Heart left ventricle (tissue), 13 donors: ENCODE results near the gene GRIN2A.

Experiments used
- POLR2A ChIP-seq, 2 donors: fragments of 450-650 bp; IDR thresholded peaks; one replicate each; pipeline ENCODE4 v1.6.1; 2017; ENCODE audit warnings: antibody characterized with exemption in 2 of 2, mild to moderate bottlenecking in 2 of 2, moderate library complexity in 2 of 2
- TF ChIP-seq, protein P1 (sequence below), 12 donors: fragments of 200-600 bp; sonication (generic) in 4 of 12; IDR thresholded peaks; one replicate each; pipeline versions ENCODE4 v1.5.0 to v1.8.0; 2018 to 2022; ENCODE audit warnings: antibody characterized with exemption in 12 of 12, mild to moderate bottlenecking in 5 of 12
- donor health status: ischemic (EF 13 %, LVEDD 7.1; RV severe dilation, severe dysfunction).
- donor health status: DM: no; HTN: yes; CAD: no.
- donor health status: DM: no; HTN: no; CAD: no.
- donor health status: ischemic (EF 25% LVEDD 6.9; RV normal size, moderate dysfunction).
- donor health status: ischemic (EF 25% LVEDD 5.7; RV mildly dilated, moderate dysfunction).
- donor health status: ischemic (EF 35%, LVEDD 5.7; RV mildly dilated, moderate dysfunction).
- donor health status: nonischemic (EF 11% LVEDD 7.7; RV severe dilation, severe dysfunction).
- donor health status: DM: yes; HTN: yes; CAD: no.
- donor health status: PGD.
- donor health status: ischemic (EF 29% LVEDD 5.4; RV normal size, mild dysfunction).
- donor health status: nonischemic (EF 23%, LVEDD 6.1; RV moderate dilation, normal function).

DNA sequence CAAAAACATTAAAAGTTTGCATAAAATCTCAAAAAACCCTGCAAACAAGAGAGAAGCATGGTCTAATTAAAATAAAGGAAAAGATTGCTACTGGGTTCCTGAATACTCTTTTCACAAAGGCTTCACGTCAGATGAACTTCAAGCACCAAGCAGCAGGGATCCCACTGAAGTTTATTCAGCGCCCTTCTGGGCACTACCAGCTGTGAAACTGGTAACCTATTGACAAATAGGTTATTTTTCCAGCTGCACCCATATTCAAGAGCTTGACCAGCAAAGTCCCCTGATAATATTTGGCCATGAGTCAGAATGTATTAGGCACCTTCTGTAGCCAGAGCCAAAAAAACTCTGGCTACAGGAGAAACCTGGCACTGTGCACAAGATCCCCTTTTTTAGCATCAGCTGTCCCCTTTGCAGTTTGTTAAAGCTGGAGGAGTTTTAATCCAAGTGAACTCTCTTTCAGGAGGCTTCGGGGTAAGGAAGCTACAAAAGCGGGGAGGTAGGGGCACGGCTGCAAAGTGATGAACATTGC, 60.3 kb downstream of the GRIN2A start:
- TF ChIP-seq, protein P1, sequence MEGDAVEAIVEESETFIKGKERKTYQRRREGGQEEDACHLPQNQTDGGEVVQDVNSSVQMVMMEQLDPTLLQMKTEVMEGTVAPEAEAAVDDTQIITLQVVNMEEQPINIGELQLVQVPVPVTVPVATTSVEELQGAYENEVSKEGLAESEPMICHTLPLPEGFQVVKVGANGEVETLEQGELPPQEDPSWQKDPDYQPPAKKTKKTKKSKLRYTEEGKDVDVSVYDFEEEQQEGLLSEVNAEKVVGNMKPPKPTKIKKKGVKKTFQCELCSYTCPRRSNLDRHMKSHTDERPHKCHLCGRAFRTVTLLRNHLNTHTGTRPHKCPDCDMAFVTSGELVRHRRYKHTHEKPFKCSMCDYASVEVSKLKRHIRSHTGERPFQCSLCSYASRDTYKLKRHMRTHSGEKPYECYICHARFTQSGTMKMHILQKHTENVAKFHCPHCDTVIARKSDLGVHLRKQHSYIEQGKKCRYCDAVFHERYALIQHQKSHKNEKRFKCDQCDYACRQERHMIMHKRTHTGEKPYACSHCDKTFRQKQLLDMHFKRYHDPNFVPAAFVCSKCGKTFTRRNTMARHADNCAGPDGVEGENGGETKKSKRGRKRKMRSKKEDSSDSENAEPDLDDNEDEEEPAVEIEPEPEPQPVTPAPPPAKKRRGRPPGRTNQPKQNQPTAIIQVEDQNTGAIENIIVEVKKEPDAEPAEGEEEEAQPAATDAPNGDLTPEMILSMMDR (IDR thresholded peaks at IDR 0.05), result no peak
- no peak for TF ChIP-seq POLR2A (IDR thresholded peaks at IDR 0.05)
